IPS DF 4.7 (cell line): ENCODE measurements around the gene ABO.
"Not testable (repeated sequence)": the region's sequence is repeated elsewhere in the genome, so short reads cannot be mapped to it uniquely, and the experiment has no call there.

ENCODE experiments used
- DNase-seq: peaks from one replicate; pipeline ENCODE4 v3.0.0-alpha.2; 2013; ENCODE audit warnings: low spot score; ENCODE audit errors: extremely low read depth

Gene ABO

GRCh38 chr9:133264235-133264764 lies 10.7 kb downstream of the ABO start:
- no peak for DNase-seq

- DNase-seq: no peak
Measured at GRCh38 chr9:133263557-133263956, 11.4 kb downstream of the ABO start.

- no peak for DNase-seq
Measured at GRCh38 chr9:133262226-133262625, 12.8 kb downstream of the ABO start.

- no peak for DNase-seq
Measured at GRCh38 chr9:133261753-133262120, 13.3 kb downstream of the ABO start.

- no peak for DNase-seq
Measured at GRCh38 chr9:133261103-133261752, 13.8 kb downstream of the ABO start.

GRCh38 chr9:133260334-133261102 lies 14.5 kb downstream of the ABO start:
- DNase-seq: no peak

GRCh38 chr9:133258061-133259015 lies 16.7 kb downstream of the ABO start:
- no peak for DNase-seq

GRCh38 chr9:133257465-133257956 lies 17.5 kb downstream of the ABO start:
- no peak for DNase-seq

- no peak for DNase-seq
Measured at GRCh38 chr9:133256686-133257091, 18.3 kb downstream of the ABO start.

- DNase-seq: no peak
Measured at GRCh38 chr9:133256136-133256461, 18.9 kb downstream of the ABO start.

GRCh38 chr9:133255371-133256135 lies 19.4 kb downstream of the ABO start:
- DNase-seq: no peak

GRCh38 chr9:133254471-133254870 lies 20.5 kb downstream of the ABO start:
- no peak for DNase-seq

GRCh38 chr9:133253268-133253667 lies 21.7 kb downstream of the ABO start:
- no peak for DNase-seq

- no peak for DNase-seq
Measured at GRCh38 chr9:133252301-133253020, 22.5 kb downstream of the ABO start.

GRCh38 chr9:133251773-133252172 lies 23.2 kb downstream of the ABO start:
- DNase-seq: no peak

- DNase-seq: not testable (repeated sequence)
Measured at GRCh38 chr9:133251221-133251620, 23.8 kb downstream of the ABO start.

- DNase-seq: no peak
Measured at GRCh38 chr9:133250741-133251170, 24.2 kb downstream of the ABO start.

- no peak for DNase-seq
Measured at GRCh38 chr9:133249337-133249736, 25.7 kb downstream of the ABO start.

- DNase-seq: no peak
Measured at GRCh38 chr9:133248726-133249295, 26.2 kb downstream of the ABO start.

GRCh38 chr9:133247632-133248031 lies 27.4 kb downstream of the ABO start:
- DNase-seq: no peak
